Breast epithelium (tissue), 3 donors: Measurements from ENCODE around the gene CRK.

Source experiments
- CTCF ChIP-seq, 3 donors: fragments of 450-650 bp; IDR thresholded peaks; one replicate each; pipeline ENCODE4 v1.5.1; 2016 to 2017; ENCODE audit warnings: antibody characterized with exemption in 3 of 3, mild to moderate bottlenecking in 3 of 3, moderate library complexity in 3 of 3
- POLR2A ChIP-seq: fragments of 450-650 bp; IDR thresholded peaks from one replicate; pipeline ENCODE4 v1.6.1; 2016; ENCODE audit warnings: antibody characterized with exemption, mild to moderate bottlenecking, moderate library complexity
- POLR2AphosphoS5 ChIP-seq, 3 donors: sonication (generic); formaldehyde crosslinking; IDR thresholded peaks; one replicate each; pipeline ENCODE4 v1.6.1; 2017; ENCODE audit warnings: antibody characterized with exemption in 3 of 3

- no peak for TF ChIP-seq POLR2AphosphoS5 (IDR thresholded peaks at IDR 0.05)
- no peak for TF ChIP-seq CTCF (IDR thresholded peaks at IDR 0.05)
- TF ChIP-seq POLR2A: no peak
Measured at GRCh38 chr17:1377334-1377733, 78.7 kb downstream of the CRK start.
